Mammary epithelial cell (primary cell): Measurements from ENCODE around the gene WDR45B.

ENCODE experiments used
- EZH2 ChIP-seq: IDR thresholded peaks from 2 replicates; pipeline ENCODE4 v1.6.1; 2012; ENCODE audit warnings: low read length, inconsistent platforms, borderline replicate concordance
- TF ChIP-seq, protein P1 (sequence below), 2 donors: IDR thresholded peaks in 1 of 2; conservative IDR thresholded peaks in 1 of 2; 2 replicates each; pipeline ENCODE4 v1.5.1; 2011 to 2012; ENCODE audit warnings: inconsistent platforms in 2 of 2, low read length in 2 of 2, mild to moderate bottlenecking in 2 of 2, control low read depth in 1 of 2, low read depth in 1 of 2; ENCODE audit not compliant: insufficient read depth in 1 of 2; ENCODE audit errors: extremely low read depth in 1 of 2

- TF ChIP-seq, protein P1, sequence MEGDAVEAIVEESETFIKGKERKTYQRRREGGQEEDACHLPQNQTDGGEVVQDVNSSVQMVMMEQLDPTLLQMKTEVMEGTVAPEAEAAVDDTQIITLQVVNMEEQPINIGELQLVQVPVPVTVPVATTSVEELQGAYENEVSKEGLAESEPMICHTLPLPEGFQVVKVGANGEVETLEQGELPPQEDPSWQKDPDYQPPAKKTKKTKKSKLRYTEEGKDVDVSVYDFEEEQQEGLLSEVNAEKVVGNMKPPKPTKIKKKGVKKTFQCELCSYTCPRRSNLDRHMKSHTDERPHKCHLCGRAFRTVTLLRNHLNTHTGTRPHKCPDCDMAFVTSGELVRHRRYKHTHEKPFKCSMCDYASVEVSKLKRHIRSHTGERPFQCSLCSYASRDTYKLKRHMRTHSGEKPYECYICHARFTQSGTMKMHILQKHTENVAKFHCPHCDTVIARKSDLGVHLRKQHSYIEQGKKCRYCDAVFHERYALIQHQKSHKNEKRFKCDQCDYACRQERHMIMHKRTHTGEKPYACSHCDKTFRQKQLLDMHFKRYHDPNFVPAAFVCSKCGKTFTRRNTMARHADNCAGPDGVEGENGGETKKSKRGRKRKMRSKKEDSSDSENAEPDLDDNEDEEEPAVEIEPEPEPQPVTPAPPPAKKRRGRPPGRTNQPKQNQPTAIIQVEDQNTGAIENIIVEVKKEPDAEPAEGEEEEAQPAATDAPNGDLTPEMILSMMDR (conservative IDR thresholded peaks at IDR 0.05 in 1 of 2, IDR thresholded peaks at IDR 0.05 in 1 of 2; ENCODE audit: extremely low read depth in 1 of 2, insufficient read depth in 1 of 2, low read depth in 1 of 2, low read length in 2 of 2) = no peak
- no peak for TF ChIP-seq EZH2
Measured at GRCh38 chr17:82679586-82680465, 31.6 kb upstream of the WDR45B start.
